ENCODE data around the gene COL4A1. TPM values are rescaled to one million over a fixed set of nuclear protein-coding genes. Genes with fewer than 3 reads are reported as not detected.

Gene COL4A1
- total RNA-seq, 2 experiments from 2014 or later: not detected

- ATAC-seq (no peak), DNase-seq (no peak)
- Mint-ChIP-seq H3K36me3 (no peaks in the 10 kb centered on the region), H3K4me1 (no peaks in the 10 kb centered on the region), H3K4me3 (no peak overlapping the region), H3K27me3 (no peaks in the 10 kb centered on the region), H3K27ac (no peak overlapping the region), H3K9me3 (ENCODE audit: low read depth) (no peaks in the 10 kb centered on the region)
- CTCF ChIA-PET: no interaction called here
These were observed 136.1 kb downstream of the COL4A1 start for GRCh38 chr13:110170882-110171281.

GRCh38 chr13:110170020-110170790 lies 136.8 kb downstream of the COL4A1 start:
- Mint-ChIP-seq H3K4me1 (no peaks in the 10 kb centered on the region), H3K4me3 (no peak overlapping the region), H3K9me3 (ENCODE audit: low read depth) (no peaks in the 10 kb centered on the region), H3K27me3 (no peaks in the 10 kb centered on the region), H3K27ac (no peak overlapping the region), H3K36me3 (no peaks in the 10 kb centered on the region)
- no peak for ATAC-seq
- DNase-seq: no peak
- CTCF ChIA-PET: no interaction called here

GRCh38 chr13:110168999-110169933 lies 137.7 kb downstream of the COL4A1 start:
- no peak for DNase-seq
- Mint-ChIP-seq H3K36me3 (no peaks in the 10 kb centered on the region), H3K4me3 (no peak overlapping the region), H3K27me3 (no peaks in the 10 kb centered on the region), H3K9me3 (ENCODE audit: low read depth) (no peaks in the 10 kb centered on the region), H3K4me1 (no peaks in the 10 kb centered on the region), H3K27ac (no peak overlapping the region)
- CTCF ChIA-PET: no interaction called here
- no peak for ATAC-seq

GRCh38 chr13:110166598-110166997 lies 140.4 kb downstream of the COL4A1 start:
- no peak overlapping the region for H3K27ac Mint-ChIP-seq
- no peaks in the 10 kb centered on the region for H3K9me3 Mint-ChIP-seq (ENCODE audit: low read depth)
- no peak for DNase-seq
- H3K36me3 Mint-ChIP-seq: no peaks in the 10 kb centered on the region
- no peaks in the 10 kb centered on the region for H3K4me1 Mint-ChIP-seq
- ATAC-seq: no peak
- H3K4me3 Mint-ChIP-seq: no peak overlapping the region
- CTCF ChIA-PET: no interaction called here
- no peaks in the 10 kb centered on the region for H3K27me3 Mint-ChIP-seq

- Mint-ChIP-seq H3K27me3 (peaks cover 1% of the 10 kb centered on the region), H3K4me1 (no peaks in the 10 kb centered on the region), H3K9me3 (ENCODE audit: low read depth) (no peaks in the 10 kb centered on the region), H3K27ac (no peak overlapping the region), H3K4me3 (no peak overlapping the region), H3K36me3 (no peaks in the 10 kb centered on the region)
- DNase-seq: no peak
- no peak for ATAC-seq
- CTCF ChIA-PET: no interaction called here
These were observed 142.3 kb downstream of the COL4A1 start for GRCh38 chr13:110164706-110165105.

- no peak overlapping the region for H3K4me3 Mint-ChIP-seq
- no peak overlapping the region for H3K27ac Mint-ChIP-seq
- CTCF ChIA-PET: no interaction called here
- no peaks in the 10 kb centered on the region for H3K36me3 Mint-ChIP-seq
- no peak for ATAC-seq
- peaks cover 2% of the 10 kb centered on the region for H3K27me3 Mint-ChIP-seq
- H3K4me1 Mint-ChIP-seq: no peaks in the 10 kb centered on the region
- no peaks in the 10 kb centered on the region for H3K9me3 Mint-ChIP-seq (ENCODE audit: low read depth)
- no peak for DNase-seq
These were observed 143.9 kb downstream of the COL4A1 start for GRCh38 chr13:110162866-110163658.

- Mint-ChIP-seq H3K27ac (no peak overlapping the region), H3K27me3 (peaks cover 2% of the 10 kb centered on the region), H3K4me1 (no peaks in the 10 kb centered on the region), H3K9me3 (ENCODE audit: low read depth) (no peaks in the 10 kb centered on the region), H3K4me3 (no peak overlapping the region), H3K36me3 (no peaks in the 10 kb centered on the region)
- no peak for ATAC-seq
- CTCF ChIA-PET: no interaction called here
- no peak for DNase-seq
These were observed 144.9 kb downstream of the COL4A1 start for GRCh38 chr13:110162053-110162452.

- Mint-ChIP-seq H3K4me1 (no peaks in the 10 kb centered on the region), H3K27me3 (peaks cover 2% of the 10 kb centered on the region), H3K36me3 (no peaks in the 10 kb centered on the region), H3K9me3 (ENCODE audit: low read depth) (no peaks in the 10 kb centered on the region), H3K4me3 (no peak overlapping the region), H3K27ac (no peak overlapping the region)
- no peak for DNase-seq
- CTCF ChIA-PET: no interaction called here
- ATAC-seq: no peak
These were observed 145.7 kb downstream of the COL4A1 start for GRCh38 chr13:110161112-110161882.

GRCh38 chr13:110158226-110158625 lies 148.7 kb downstream of the COL4A1 start:
- H3K36me3 Mint-ChIP-seq: no peaks in the 10 kb centered on the region
- ATAC-seq: no peak
- H3K9me3 Mint-ChIP-seq (ENCODE audit: low read depth): no peaks in the 10 kb centered on the region
- DNase-seq: no peak
- CTCF ChIA-PET: interaction anchor here (0.7 kb wide), 1 partner anchor 406 kb away, joined by 5 read pairs; no protein-coding TSS in a partner anchor
- no peaks in the 10 kb centered on the region for H3K4me1 Mint-ChIP-seq
- H3K27me3 Mint-ChIP-seq: peaks cover 2% of the 10 kb centered on the region
- no peak overlapping the region for H3K4me3 Mint-ChIP-seq
- H3K27ac Mint-ChIP-seq: no peak overlapping the region

GRCh38 chr13:110157718-110158117 lies 149.2 kb downstream of the COL4A1 start:
- H3K27me3 Mint-ChIP-seq: peaks cover 2% of the 10 kb centered on the region
- no peak overlapping the region for H3K4me3 Mint-ChIP-seq
- no peak for DNase-seq
- ATAC-seq: no peak
- CTCF ChIA-PET: no interaction called here
- H3K9me3 Mint-ChIP-seq (ENCODE audit: low read depth): no peaks in the 10 kb centered on the region
- no peaks in the 10 kb centered on the region for H3K4me1 Mint-ChIP-seq
- H3K36me3 Mint-ChIP-seq: no peaks in the 10 kb centered on the region
- no peak overlapping the region for H3K27ac Mint-ChIP-seq

GRCh38 chr13:110156301-110157049 lies 150.5 kb downstream of the COL4A1 start:
- DNase-seq (no peak), ATAC-seq (no peak)
- H3K9me3 Mint-ChIP-seq (ENCODE audit: low read depth): no peaks in the 10 kb centered on the region
- no peak overlapping the region for H3K4me3 Mint-ChIP-seq
- H3K36me3 Mint-ChIP-seq: no peaks in the 10 kb centered on the region
- H3K4me1 Mint-ChIP-seq: no peaks in the 10 kb centered on the region
- H3K27me3 Mint-ChIP-seq: peaks cover 2% of the 10 kb centered on the region
- no peak overlapping the region for H3K27ac Mint-ChIP-seq
- CTCF ChIA-PET: no interaction called here

GRCh38 chr13:110155072-110155471 lies 151.9 kb downstream of the COL4A1 start:
- Mint-ChIP-seq H3K4me3 (no peak overlapping the region), H3K36me3 (no peaks in the 10 kb centered on the region), H3K4me1 (no peaks in the 10 kb centered on the region), H3K27me3 (peaks cover 2% of the 10 kb centered on the region), H3K27ac (no peak overlapping the region), H3K9me3 (ENCODE audit: low read depth) (no peaks in the 10 kb centered on the region)
- ATAC-seq: no peak
- CTCF ChIA-PET: no interaction called here
- DNase-seq: no peak
